OCI-LY1 (cell line): ENCODE data around the gene PLEKHA4.

Source experiments
- CTCF ChIP-seq: fragments of 200-600 bp; sonication (generic), shearing (Covaris generic); IDR thresholded peaks from 2 replicates; pipeline ENCODE4 v1.5.1; 2017; ENCODE audit warnings: mild to moderate bottlenecking, antibody characterized with exemption, low read length, moderate library complexity, mixed read lengths
- EZH2 ChIP-seq: fragments of 200-600 bp; sonication (generic), shearing (Covaris generic); IDR thresholded peaks from 2 replicates; pipeline ENCODE4 v1.8.0; 2017; ENCODE audit warnings: borderline replicate concordance, mixed run types, mild to moderate bottlenecking, antibody characterized with exemption, low read length, moderate library complexity, mixed read lengths

GRCh38 chr19:48854103-48854502 is 14.3 kb downstream of the PLEKHA4 start:
- no peak for TF ChIP-seq CTCF
- TF ChIP-seq EZH2: no peak
